NCI-H146 (cell line): ENCODE results near the gene KRR1.
A peak's percentile ranks its signal among the peaks of the same experiment; 100 is the strongest.
"Not testable (repeated sequence)": the region's sequence is repeated elsewhere in the genome, so short reads cannot be mapped to it uniquely, and the experiment has no call there.

ENCODE experiments used
- DNase-seq: peaks from one replicate; lab custom pipeline; 2025; lab: John Stamatoyannopoulos, UW

The KRR1 gene

GRCh38 chr12:75525263-75525662, 13.9 kb upstream of the KRR1 start:
- DNase-seq = no peak

- DNase-seq = not testable (repeated sequence)
Measured at GRCh38 chr12:75522124-75522523, 10.7 kb upstream of the KRR1 start.

GRCh38 chr12:75521224-75521623, 9.8 kb upstream of the KRR1 start:
- not testable (repeated sequence) for DNase-seq

- no peak for DNase-seq
Measured at GRCh38 chr12:75509621-75510020, 1.8 kb downstream of the KRR1 start.

GRCh38 chr12:75508159-75508558, 3.2 kb downstream of the KRR1 start:
- no peak for DNase-seq

GRCh38 chr12:75507086-75507485, 4.3 kb downstream of the KRR1 start:
- no peak for DNase-seq

- DNase-seq = no peak
Measured at GRCh38 chr12:75505706-75506312, 5.6 kb downstream of the KRR1 start.

GRCh38 chr12:75503866-75504265, 7.5 kb downstream of the KRR1 start:
- no peak for DNase-seq

GRCh38 chr12:75503459-75503858, 8.0 kb downstream of the KRR1 start:
- DNase-seq = no peak

- DNase-seq = no peak
Measured at GRCh38 chr12:75491169-75491568, 20.2 kb downstream of the KRR1 start.

GRCh38 chr12:75489613-75490210, 21.7 kb downstream of the KRR1 start:
- DNase-seq = no peak

GRCh38 chr12:75489187-75489586, 22.2 kb downstream of the KRR1 start:
- no peak for DNase-seq

GRCh38 chr12:75488553-75488952, 22.9 kb downstream of the KRR1 start:
- no peak for DNase-seq

GRCh38 chr12:75487308-75487707, 24.1 kb downstream of the KRR1 start:
- DNase-seq = no peak

GRCh38 chr12:75484450-75484849, 27.0 kb downstream of the KRR1 start:
- not testable (repeated sequence) for DNase-seq

GRCh38 chr12:75483431-75483830, 28.0 kb downstream of the KRR1 start:
- DNase-seq = no peak

- DNase-seq = no peak
Measured at GRCh38 chr12:75482646-75483045, 28.8 kb downstream of the KRR1 start.

- DNase-seq = no peak
Measured at GRCh38 chr12:75481774-75482173, 29.6 kb downstream of the KRR1 start.

GRCh38 chr12:75481013-75481705, 30.2 kb downstream of the KRR1 start:
- no peak for DNase-seq

GRCh38 chr12:75480469-75480949, 30.9 kb downstream of the KRR1 start, which contains the start of gene GLIPR1:
GLIPR1 (plus strand) TSS chr12:75480755; CDS start chr12:75480881, 126 bp downstream.
- peak; percentile 8 for DNase-seq

- no peak for DNase-seq
Measured at GRCh38 chr12:75479963-75480461, 31.4 kb downstream of the KRR1 start.

- no peak for DNase-seq
Measured at GRCh38 chr12:75478116-75478794, 33.2 kb downstream of the KRR1 start.
